Measurements from ENCODE around the gene PACSIN2.

- no peak for TF ChIP-seq POLR2A (IDR thresholded peaks at IDR 0.05)
- no peak for TF ChIP-seq CTCF (IDR thresholded peaks at IDR 0.05)
Measured at GRCh38 chr22:42848941-42849550, 165.9 kb downstream of the PACSIN2 start.

All from esophagus squamous epithelium (tissue), 4 donors.